GM12864 (cell line): Measurements from ENCODE around the gene OR13F1.
"Not testable (repeated sequence)": the region's sequence is repeated elsewhere in the genome, so short reads cannot be mapped to it uniquely, and the experiment has no call there.

Experiments
- DNase-seq: peaks from one replicate; pipeline ENCODE4 v3.0.0-alpha.2; 2011; ENCODE audit warnings: low read depth
- H3K4me3 ChIP-seq: 2 replicates; pipeline ENCODE4 v1.5.1; 2011; ENCODE audit warnings: mild to moderate bottlenecking, low read depth, low read length, control low read depth
- CTCF ChIP-seq: IDR thresholded peaks from 2 replicates; pipeline ENCODE4 v1.5.1; 2011; ENCODE audit warnings: low read depth, mild to moderate bottlenecking, moderate library complexity, low read length, control low read depth, inconsistent platforms; ENCODE audit errors: missing control alignments

OR13F1 gene

DNA sequence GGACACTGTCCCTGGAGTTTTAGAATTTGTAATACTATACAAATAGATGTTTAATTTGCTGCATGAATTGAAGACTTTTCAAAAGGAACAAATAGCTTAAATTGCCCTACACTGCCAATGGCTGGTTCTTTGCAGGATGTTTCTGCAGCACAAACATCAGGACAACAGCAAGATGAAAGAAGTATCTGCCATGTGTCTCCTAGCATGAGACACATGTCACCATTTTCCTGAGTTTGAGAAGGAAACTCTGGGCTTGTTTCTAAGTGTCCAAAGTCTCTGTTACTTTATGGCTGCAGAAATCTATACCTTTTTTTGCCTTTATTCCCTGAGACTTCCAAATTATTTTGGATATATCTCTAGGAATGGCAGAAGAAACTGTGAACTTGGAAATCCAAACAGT lies 623 bp upstream of the OR13F1 start:
- H3K4me3 ChIP-seq = no peak overlapping the region
- no peak for DNase-seq
- TF ChIP-seq CTCF = no peak

DNA sequence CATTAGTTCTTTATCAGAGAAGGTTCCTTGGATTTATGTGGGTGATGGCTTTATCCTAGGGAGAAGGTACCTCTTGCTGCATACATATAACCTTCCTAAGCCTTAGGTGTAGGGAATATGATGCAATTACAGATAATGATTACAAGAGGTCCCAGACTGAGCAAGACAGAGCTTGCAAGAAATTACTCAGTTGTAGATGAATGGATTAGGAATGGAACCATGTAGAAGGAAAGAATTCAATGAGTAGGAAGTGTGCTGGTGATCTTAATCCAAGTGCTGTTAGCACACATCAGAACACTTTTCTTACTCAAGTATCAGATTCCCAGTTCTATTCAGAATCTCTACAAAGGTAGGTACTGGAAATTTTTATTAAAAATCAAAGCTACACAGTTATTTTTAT lies 2.5 kb downstream of the OR13F1 start:
- no peak for DNase-seq
- TF ChIP-seq CTCF = no peak

GRCh38 chr9:104514901-104515300 lies 10.8 kb downstream of the OR13F1 start:
- no peak for TF ChIP-seq CTCF
- H3K4me3 ChIP-seq = no peak overlapping the region
- no peak for DNase-seq

More for the DNA sequence above, 2.5 kb downstream of the OR13F1 start:
- H3K4me3 ChIP-seq = no peak overlapping the region

- H3K4me3 ChIP-seq, DNase-seq: not testable (repeated sequence)
These were observed 16.2 kb downstream of the OR13F1 start for GRCh38 chr9:104520241-104520640.

DNA sequence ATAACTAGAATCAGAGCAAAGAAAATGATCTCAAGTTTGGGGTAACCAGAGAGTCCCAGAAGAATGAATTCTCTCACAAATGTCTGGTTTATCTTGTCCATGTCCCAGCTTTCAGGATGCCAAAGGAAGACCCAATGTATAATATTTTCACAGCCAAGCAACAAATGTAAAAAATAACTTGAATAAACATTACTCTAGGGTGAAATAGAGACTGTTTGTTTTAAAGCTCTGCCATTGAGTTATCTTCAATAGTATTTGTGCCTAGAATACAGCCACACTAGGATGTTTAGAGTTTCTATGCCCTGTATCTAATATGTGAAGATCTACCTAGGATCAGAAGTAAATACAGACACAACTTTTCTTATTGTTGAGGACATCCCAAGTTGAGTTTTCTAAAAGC lies 23.0 kb downstream of the OR13F1 start, which contains the start of gene OR13C4:
Gene OR13C4, minus strand, starts transcription at position 101 of the 400 bp plus-strand sequence. Its CDS starts 0 bp downstream, at position 101.
- no peak within 1 kb of the TSS for H3K4me3 ChIP-seq
- TF ChIP-seq CTCF = no peak
- no peak for DNase-seq

- H3K4me3 ChIP-seq = no peak within 1 kb of the TSS
- TF ChIP-seq CTCF = no peak
- no peak for DNase-seq
These were observed 32.7 kb downstream of the OR13F1 start, which contains the start of gene OR13C3 for GRCh38 chr9:104536756-104537155. Gene OR13C3, minus strand, starts transcription at chr9:104536856. Its CDS starts 133 bp downstream, at chr9:104536723.

DNA sequence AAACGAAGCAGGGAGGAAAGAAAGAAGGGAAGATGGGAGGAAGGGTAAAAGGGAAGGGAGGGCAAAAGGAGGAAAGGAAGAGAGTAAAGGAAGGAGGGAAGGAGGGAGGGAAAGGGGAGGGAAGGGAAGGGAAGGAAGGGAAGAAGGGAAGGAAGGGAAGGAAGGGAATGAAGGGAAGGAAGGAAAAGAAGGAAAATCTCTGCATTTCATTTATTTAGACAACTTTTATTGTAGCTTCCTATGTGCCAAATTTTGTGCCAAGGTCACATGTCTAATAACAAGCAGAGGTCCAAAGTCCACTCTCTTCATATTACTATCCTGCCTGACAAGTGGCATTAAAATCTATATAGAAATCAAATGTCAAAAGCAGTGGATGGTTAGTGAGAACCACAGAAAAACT lies 35.2 kb downstream of the OR13F1 start:
- no peak for TF ChIP-seq CTCF
- DNase-seq = no peak

More for the DNA sequence above, 35.2 kb downstream of the OR13F1 start:
- H3K4me3 ChIP-seq = no peak overlapping the region
